Measurements from ENCODE around the gene CCDC136. TPM values are rescaled to one million over a fixed set of nuclear protein-coding genes. Genes with fewer than 3 reads are reported as not detected.

CCDC136 gene
- total RNA-seq, 1 donor from 2014 or later, result 17.9 TPM

DNA sequence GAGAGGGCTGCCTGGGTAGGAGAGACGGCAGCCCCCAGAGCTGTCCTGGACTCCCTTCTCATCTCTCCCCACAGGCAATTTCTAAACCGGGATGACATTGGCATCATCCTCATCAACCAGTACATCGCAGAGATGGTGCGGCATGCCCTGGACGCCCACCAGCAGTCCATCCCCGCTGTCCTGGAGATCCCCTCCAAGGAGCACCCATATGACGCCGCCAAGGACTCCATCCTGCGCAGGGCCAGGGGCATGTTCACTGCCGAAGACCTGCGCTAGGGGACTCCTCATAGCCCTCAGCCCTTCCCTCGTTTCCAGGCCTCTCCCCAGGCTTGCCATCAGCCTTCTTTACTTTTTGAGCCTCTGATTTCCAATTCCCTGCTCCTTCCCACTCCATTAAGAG, 73.5 kb downstream of the CCDC136 start:
- DNase-seq (ENCODE audit: extremely low spot score in 2 of 2), result no peak
- Histone ChIP-seq H3K36me3 (peaks cover 0 to 19% of the 10 kb centered on the region in 2 donors), H3K9me3 (no peaks in the 10 kb centered on the region), H3K4me1 (peaks cover 67% of the 10 kb centered on the region), H3K4me3 (no peak overlapping the region), H3K27me3 (no peaks in the 10 kb centered on the region), H3K27ac (no peak overlapping the region)
- intact Hi-C loops (cut with DNase I), result loop anchor here (10.0 kb wide), 1 partner anchor 131 kb away; the partner anchor contains the start of gene CALU
- TF ChIP-seq, protein P1, sequence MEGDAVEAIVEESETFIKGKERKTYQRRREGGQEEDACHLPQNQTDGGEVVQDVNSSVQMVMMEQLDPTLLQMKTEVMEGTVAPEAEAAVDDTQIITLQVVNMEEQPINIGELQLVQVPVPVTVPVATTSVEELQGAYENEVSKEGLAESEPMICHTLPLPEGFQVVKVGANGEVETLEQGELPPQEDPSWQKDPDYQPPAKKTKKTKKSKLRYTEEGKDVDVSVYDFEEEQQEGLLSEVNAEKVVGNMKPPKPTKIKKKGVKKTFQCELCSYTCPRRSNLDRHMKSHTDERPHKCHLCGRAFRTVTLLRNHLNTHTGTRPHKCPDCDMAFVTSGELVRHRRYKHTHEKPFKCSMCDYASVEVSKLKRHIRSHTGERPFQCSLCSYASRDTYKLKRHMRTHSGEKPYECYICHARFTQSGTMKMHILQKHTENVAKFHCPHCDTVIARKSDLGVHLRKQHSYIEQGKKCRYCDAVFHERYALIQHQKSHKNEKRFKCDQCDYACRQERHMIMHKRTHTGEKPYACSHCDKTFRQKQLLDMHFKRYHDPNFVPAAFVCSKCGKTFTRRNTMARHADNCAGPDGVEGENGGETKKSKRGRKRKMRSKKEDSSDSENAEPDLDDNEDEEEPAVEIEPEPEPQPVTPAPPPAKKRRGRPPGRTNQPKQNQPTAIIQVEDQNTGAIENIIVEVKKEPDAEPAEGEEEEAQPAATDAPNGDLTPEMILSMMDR (IDR thresholded peaks at IDR 0.05), result no peak
- TF ChIP-seq POLR2A (IDR thresholded peaks at IDR 0.05) (no peak), POLR2AphosphoS5 (IDR thresholded peaks at IDR 0.05; ENCODE audit: insufficient read depth in 1 of 2, low read depth in 1 of 2) (no peak)

DNA sequence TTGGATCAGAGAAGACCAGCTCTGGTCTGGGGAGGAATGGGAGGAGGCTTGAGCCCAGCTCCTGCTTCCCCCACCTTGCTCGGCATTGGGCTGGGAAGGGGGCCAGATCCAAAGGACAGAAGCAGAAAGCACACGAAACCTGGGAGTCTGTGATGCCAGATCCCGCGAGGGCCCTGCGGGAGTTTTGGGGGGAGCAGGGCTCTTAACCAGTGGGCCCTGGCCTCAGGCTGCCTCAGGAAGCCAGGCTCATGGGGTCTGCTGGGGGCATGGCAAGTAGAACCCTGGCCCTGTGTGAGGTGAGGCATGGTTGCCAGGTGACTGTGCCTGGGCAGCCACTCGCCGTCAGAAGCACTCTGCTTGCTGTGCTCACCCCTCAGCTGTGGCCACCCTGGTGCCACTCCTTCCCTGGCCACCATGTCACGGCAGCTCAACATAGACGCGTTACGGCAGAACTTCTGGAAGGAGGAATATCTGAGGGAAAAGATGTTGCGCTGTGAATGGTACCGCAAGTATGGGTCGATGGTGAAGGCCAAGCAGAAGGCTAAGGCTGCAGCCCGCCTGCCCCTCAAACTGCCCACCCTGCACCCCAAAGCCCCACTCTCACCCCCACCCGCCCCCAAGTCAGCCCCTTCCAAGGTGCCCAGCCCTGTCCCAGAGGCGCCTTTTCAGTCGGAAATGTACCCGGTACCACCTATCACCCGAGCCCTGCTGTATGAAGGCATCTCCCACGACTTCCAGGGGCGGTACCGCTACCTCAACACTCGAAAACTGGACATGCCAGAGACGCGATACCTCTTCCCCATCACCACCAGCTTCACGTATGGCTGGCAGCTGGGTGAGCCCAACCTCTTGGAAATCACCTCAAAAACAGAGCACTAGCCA, 74.5 kb downstream of the CCDC136 start:
- Histone ChIP-seq H3K4me1 (peaks cover 62% of the 10 kb centered on the region), H3K9me3 (no peaks in the 10 kb centered on the region), H3K4me3 (no peak overlapping the region), H3K27ac (no peak overlapping the region), H3K36me3 (peaks cover 0 to 19% of the 10 kb centered on the region in 2 donors), H3K27me3 (no peaks in the 10 kb centered on the region)
- no peak for TF ChIP-seq POLR2A (IDR thresholded peaks at IDR 0.05)
- TF ChIP-seq POLR2AphosphoS5 (IDR thresholded peaks at IDR 0.05; ENCODE audit: insufficient read depth in 1 of 2, low read depth in 1 of 2), result no peak
- TF ChIP-seq, protein P1 (IDR thresholded peaks at IDR 0.05), result no peak
- intact Hi-C loops (cut with DNase I), result loop anchor here (10.0 kb wide), 1 partner anchor 131 kb away; the partner anchor contains the start of gene CALU
- DNase-seq (ENCODE audit: extremely low spot score in 2 of 2), result no peak

DNA sequence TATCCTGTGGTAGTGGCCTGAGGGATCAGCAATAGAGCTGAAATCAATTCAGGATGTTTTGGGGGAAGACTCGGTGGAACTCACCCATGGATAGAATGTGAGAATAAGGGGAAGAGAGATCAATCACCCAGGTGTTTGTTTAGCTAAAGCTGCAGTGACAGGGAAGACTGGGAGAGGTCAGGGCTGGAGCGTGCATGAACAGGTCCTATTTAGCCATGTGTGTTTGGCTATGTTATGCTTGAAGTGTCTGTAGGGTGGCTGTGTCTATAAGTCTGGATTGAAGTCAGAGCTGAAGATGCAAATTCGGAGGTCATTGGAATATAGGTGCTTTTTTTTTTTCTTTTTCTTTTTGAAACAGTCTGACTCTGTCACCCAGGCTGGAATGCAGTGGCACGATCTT, 75.5 kb downstream of the CCDC136 start:
- intact Hi-C loops (cut with DNase I), result loop anchor here (10.0 kb wide), 1 partner anchor 132 kb away; the partner anchor contains the start of gene CALU
- Histone ChIP-seq H3K4me1 (peaks cover 57% of the 10 kb centered on the region), H3K4me3 (no peak overlapping the region), H3K36me3 (peaks cover 0 to 19% of the 10 kb centered on the region in 2 donors), H3K27me3 (no peaks in the 10 kb centered on the region), H3K9me3 (no peaks in the 10 kb centered on the region), H3K27ac (no peak overlapping the region)
- TF ChIP-seq, protein P1 (IDR thresholded peaks at IDR 0.05), result no peak
- TF ChIP-seq POLR2AphosphoS5 (IDR thresholded peaks at IDR 0.05; ENCODE audit: insufficient read depth in 1 of 2, low read depth in 1 of 2), result no peak
- no peak for TF ChIP-seq POLR2A (IDR thresholded peaks at IDR 0.05)
- no peak for DNase-seq (ENCODE audit: extremely low spot score in 2 of 2)

DNA sequence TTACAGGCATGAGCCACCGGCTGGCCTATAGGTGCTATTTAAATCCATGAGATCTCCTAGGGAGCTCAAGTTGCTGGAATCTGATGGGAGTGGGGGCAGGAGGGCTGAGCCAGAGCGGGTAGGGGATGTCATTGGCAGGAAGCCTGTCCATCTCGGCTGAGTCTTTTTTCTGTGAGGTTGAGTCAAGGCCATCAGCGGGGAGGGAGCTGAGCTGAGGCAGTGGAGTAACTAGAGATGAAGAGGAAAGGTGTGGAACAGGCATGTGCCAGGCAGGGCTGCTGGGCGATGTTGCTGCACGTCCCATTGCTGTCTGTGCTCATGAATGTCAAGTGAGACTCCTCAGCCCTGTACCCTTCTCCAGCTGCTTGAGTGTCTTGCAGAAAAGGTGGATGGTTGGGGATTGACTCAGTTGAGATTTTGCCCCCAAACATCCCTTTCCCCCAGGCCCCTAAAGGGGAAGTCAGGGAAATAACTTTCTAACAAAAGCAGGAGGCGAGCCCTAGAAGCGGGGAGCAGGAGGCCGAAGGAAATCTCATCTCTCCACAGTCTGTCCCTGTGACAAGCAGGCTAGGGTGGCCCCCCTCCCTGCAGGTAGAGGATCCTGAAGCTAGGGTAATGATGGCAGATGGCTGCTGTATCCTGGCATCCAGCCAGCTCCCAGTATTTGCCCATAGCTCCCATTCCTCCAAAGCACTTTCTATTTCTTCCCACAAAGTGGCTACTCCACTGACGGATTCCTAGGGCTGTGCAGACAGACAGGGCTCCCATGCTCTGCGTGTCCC, 76.3 kb downstream of the CCDC136 start:
- intact Hi-C loops (cut with DNase I), result loop anchor here (10.0 kb wide), 1 partner anchor 133 kb away; the partner anchor contains the start of gene CALU
- no peak overlapping the region for H3K4me3 ChIP-seq
- no peaks in the 10 kb centered on the region for H3K27me3 ChIP-seq
- peaks cover 0 to 19% of the 10 kb centered on the region in 2 donors for H3K36me3 ChIP-seq
- H3K27ac ChIP-seq, result no peak overlapping the region
- TF ChIP-seq POLR2AphosphoS5 (IDR thresholded peaks at IDR 0.05; ENCODE audit: insufficient read depth in 1 of 2, low read depth in 1 of 2), result no peak
- TF ChIP-seq, protein P1 (IDR thresholded peaks at IDR 0.05), result no peak
- no peak for TF ChIP-seq POLR2A (IDR thresholded peaks at IDR 0.05)
- DNase-seq (ENCODE audit: extremely low spot score in 2 of 2), result no peak
- peaks cover 55% of the 10 kb centered on the region for H3K4me1 ChIP-seq
- no peaks in the 10 kb centered on the region for H3K9me3 ChIP-seq
